Activated CD8-positive, alpha-beta memory T cell treated with anti-CD3 and anti-CD28 coated beads for 48 hours (primary cell): Measurements from ENCODE around the gene IGFLR1.

Experiments used
- DNase-seq, 3 experiments: peaks; one replicate each; pipeline ENCODE4 v3.0.0-alpha.2; 2020; ENCODE audit warnings: low read depth in 2 of 3, low spot score in 2 of 3

IGFLR1 gene

GRCh38 chr19:35742121-35742724 is at the start of gene IGFLR1:
IGFLR1 (minus strand) TSS chr19:35742452; CDS start chr19:35741180, 1,272 bp downstream.
- peak; percentile 51 to 60 (median 54) for DNase-seq

GRCh38 chr19:35791814-35792279 is 49.6 kb upstream of the IGFLR1 start:
- no peak for DNase-seq

GRCh38 chr19:35790981-35791813 is 48.9 kb upstream of the IGFLR1 start:
- DNase-seq: no peak

GRCh38 chr19:35789978-35790944 is 48.0 kb upstream of the IGFLR1 start:
- DNase-seq: no peak

- no peak for DNase-seq
Measured at GRCh38 chr19:35789195-35789977, 47.1 kb upstream of the IGFLR1 start.

GRCh38 chr19:35788205-35788960 is 46.1 kb upstream of the IGFLR1 start:
- DNase-seq: no peak

GRCh38 chr19:35787227-35787799 is 45.1 kb upstream of the IGFLR1 start:
- no peak for DNase-seq

GRCh38 chr19:35786299-35787160 is 44.3 kb upstream of the IGFLR1 start:
- DNase-seq: no peak

- no peak for DNase-seq
Measured at GRCh38 chr19:35785339-35785627, 43.0 kb upstream of the IGFLR1 start.

GRCh38 chr19:35784503-35785338 is 42.5 kb upstream of the IGFLR1 start:
- DNase-seq: no peak

- no peak for DNase-seq
Measured at GRCh38 chr19:35783469-35784434, 41.5 kb upstream of the IGFLR1 start.

GRCh38 chr19:35782589-35782988 is 40.3 kb upstream of the IGFLR1 start:
- DNase-seq: no peak

- DNase-seq: no peak
Measured at GRCh38 chr19:35781650-35782049, 39.4 kb upstream of the IGFLR1 start.

GRCh38 chr19:35780717-35781116 is 38.5 kb upstream of the IGFLR1 start:
- DNase-seq: no peak

- DNase-seq: no peak
Measured at GRCh38 chr19:35780058-35780457, 37.8 kb upstream of the IGFLR1 start.

GRCh38 chr19:35779033-35779432 is 36.8 kb upstream of the IGFLR1 start:
- no peak for DNase-seq

- no peak for DNase-seq
Measured at GRCh38 chr19:35777961-35778360, 35.7 kb upstream of the IGFLR1 start.
